KMS-11 (cell line): ENCODE data around the gene POFUT1.
"Not testable (repeated sequence)": the region's sequence is repeated elsewhere in the genome, so short reads cannot be mapped to it uniquely, and the experiment has no call there.

Source experiments
- H2AFZ ChIP-seq: fragments of 200-600 bp; sonication (generic); 2 replicates; pipeline ENCODE4 v1.6.1; 2016; ENCODE audit warnings: antibody characterized with exemption, mixed run types, low read depth
- H3K27ac ChIP-seq: fragments of 200-600 bp; sonication (generic); 2 replicates; pipeline ENCODE4 v1.6.1; 2016; ENCODE audit warnings: mild to moderate bottlenecking, mixed run types
- H3K27me3 ChIP-seq: fragments of 200-600 bp; sonication (generic); 2 replicates; pipeline ENCODE4 v1.6.1; 2017; ENCODE audit warnings: mild to moderate bottlenecking, low read depth, mixed run types, moderate library complexity; ENCODE audit not compliant: insufficient read depth
- H3K36me3 ChIP-seq: fragments of 200-600 bp; sonication (generic); 2 replicates; pipeline ENCODE4 v1.6.1; 2017; ENCODE audit warnings: mild to moderate bottlenecking, mixed run types; ENCODE audit not compliant: insufficient read depth
- H3K4me1 ChIP-seq: fragments of 200-600 bp; sonication (generic); 2 replicates; pipeline ENCODE4 v1.6.1; 2016; ENCODE audit warnings: mild to moderate bottlenecking, low read depth, mixed run types; ENCODE audit not compliant: poor library complexity, severe bottlenecking
- H3K4me2 ChIP-seq: fragments of 200-600 bp; sonication (generic); 2 replicates; pipeline ENCODE4 v1.7.0; 2016; ENCODE audit warnings: mild to moderate bottlenecking, mixed run types
- H3K4me3 ChIP-seq: fragments of 200-600 bp; sonication (generic); IDR thresholded peaks from 2 replicates; pipeline ENCODE4 v1.6.1; 2017; ENCODE audit warnings: low read depth, low read length, mixed read lengths; ENCODE audit not compliant: insufficient read depth
- H3K79me2 ChIP-seq: fragments of 200-600 bp; sonication (generic); 2 replicates; pipeline ENCODE4 v1.6.1; 2016; ENCODE audit warnings: low read depth, mixed run types; ENCODE audit not compliant: insufficient read depth
- H3K9ac ChIP-seq: fragments of 200-600 bp; sonication (generic); 2 replicates; pipeline ENCODE4 v1.6.1; 2016; ENCODE audit warnings: mild to moderate bottlenecking, mixed run types
- H4K20me1 ChIP-seq: fragments of 200-600 bp; sonication (generic); 2 replicates; pipeline ENCODE4 v1.6.1; 2016; ENCODE audit warnings: mild to moderate bottlenecking, mixed run types; ENCODE audit not compliant: insufficient read depth
- CTCF ChIP-seq: fragments of 200-600 bp; sonication (generic); conservative IDR thresholded peaks from 2 replicates; pipeline ENCODE4 v1.6.1; 2017; ENCODE audit warnings: low read depth, mild to moderate bottlenecking, antibody characterized with exemption, low read length, moderate library complexity, mixed read lengths

Gene POFUT1

DNA sequence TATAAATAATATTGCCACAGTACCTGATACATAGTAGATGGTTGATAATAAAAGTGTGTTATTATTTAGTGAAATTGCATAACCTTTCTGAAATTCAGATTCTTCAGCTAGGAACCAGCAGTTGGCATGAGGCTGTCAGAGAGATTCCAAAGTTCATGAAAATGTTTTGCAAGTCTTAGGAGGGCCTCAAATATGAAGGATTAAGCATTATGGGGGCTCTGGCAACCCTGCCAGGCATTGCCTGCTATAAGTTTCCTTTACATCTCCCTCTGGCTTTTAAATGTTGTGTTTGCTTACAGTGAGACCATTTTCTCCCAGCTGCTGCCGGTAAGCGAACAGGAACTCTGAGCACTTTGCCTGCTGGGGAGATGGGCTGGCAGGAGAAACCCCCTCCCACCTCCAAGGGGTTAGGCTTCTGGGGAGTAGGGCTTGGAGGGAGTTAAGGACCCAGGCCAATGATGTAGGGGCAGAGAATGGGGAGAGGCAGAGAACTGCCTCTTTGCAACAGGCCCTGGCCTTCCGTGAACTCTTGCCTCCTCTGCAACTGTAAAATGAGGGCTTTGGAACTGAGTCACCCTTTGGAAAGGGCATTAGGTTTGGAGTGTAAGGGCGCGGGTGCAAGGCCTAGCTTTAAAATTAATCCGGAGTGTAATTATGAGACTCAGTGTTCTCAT is 36.6 kb downstream of the POFUT1 start:
- H3K9ac ChIP-seq = no peak overlapping the region

DNA sequence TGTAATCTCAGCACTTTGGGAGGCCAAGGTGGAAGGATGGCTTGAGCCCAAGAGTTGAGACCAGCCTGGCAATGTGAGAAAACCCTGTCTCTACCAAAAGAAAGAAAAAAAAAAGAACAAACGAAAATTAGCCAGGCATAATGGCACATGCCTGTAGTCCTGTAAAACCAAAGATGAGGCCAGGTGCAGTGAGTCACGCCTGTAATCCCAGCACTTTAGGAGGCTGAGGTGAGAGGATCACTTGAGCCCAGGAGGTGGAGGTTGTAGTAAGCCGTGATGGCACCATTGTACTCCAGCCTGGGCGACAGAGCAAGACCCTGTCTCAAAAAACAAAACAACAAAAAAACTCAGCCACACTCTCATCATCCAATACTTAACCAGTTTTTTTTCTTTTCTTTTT is 37.3 kb downstream of the POFUT1 start:
- no peaks in the 10 kb centered on the region for H3K27me3 ChIP-seq
- H3K4me2 ChIP-seq = no peak overlapping the region
- H3K79me2 ChIP-seq = no peaks in the 10 kb centered on the region
- H3K36me3 ChIP-seq = no peaks in the 10 kb centered on the region
- H3K4me3 ChIP-seq = no peak overlapping the region
- no peaks in the 10 kb centered on the region for H4K20me1 ChIP-seq
- H3K4me1 ChIP-seq = no peaks in the 10 kb centered on the region
- no peak overlapping the region for H3K9ac ChIP-seq
- H3K27ac ChIP-seq = no peak overlapping the region
- no peak for TF ChIP-seq CTCF
- no peak overlapping the region for H2AFZ ChIP-seq

More for the DNA sequence above, 36.6 kb downstream of the POFUT1 start:
- Histone ChIP-seq H3K27me3 (no peaks in the 10 kb centered on the region), H3K4me2 (no peak overlapping the region), H3K4me3 (no peak overlapping the region), H4K20me1 (no peaks in the 10 kb centered on the region), H3K4me1 (no peaks in the 10 kb centered on the region), H3K36me3 (no peaks in the 10 kb centered on the region), H3K79me2 (no peaks in the 10 kb centered on the region), H2AFZ (no peak overlapping the region), H3K27ac (no peak overlapping the region)
- TF ChIP-seq CTCF = no peak

GRCh38 chr20:32246208-32246607 is 38.5 kb downstream of the POFUT1 start:
- H3K9ac ChIP-seq, H3K4me3 ChIP-seq, H3K27ac ChIP-seq, H4K20me1 ChIP-seq, H2AFZ ChIP-seq, H3K79me2 ChIP-seq, H3K27me3 ChIP-seq, H3K4me2 ChIP-seq, H3K4me1 ChIP-seq, H3K36me3 ChIP-seq: not testable (repeated sequence)

DNA sequence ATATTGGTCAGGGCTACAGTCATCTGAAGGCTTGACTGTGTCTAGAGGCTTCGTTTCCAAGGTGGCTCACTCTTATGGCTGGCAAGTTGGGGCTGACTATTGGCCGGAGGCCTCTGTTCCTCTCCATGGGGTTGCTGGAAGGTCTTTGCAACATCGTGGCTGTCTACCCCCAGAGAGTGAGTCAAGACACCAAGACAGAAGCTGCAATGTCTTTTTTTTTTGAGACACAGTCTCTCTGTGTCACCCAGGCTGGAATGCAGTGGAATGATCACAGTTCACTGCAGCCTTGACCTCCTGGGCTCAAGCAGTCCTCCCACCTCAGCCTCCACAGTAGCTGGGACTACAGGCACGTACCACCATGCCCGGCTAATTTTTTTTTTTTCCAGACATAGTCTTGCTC is 40.4 kb downstream of the POFUT1 start:
- Histone ChIP-seq H3K36me3 (no peaks in the 10 kb centered on the region), H3K27ac (no peak overlapping the region), H4K20me1 (no peaks in the 10 kb centered on the region), H2AFZ (no peak overlapping the region), H3K79me2 (no peaks in the 10 kb centered on the region), H3K27me3 (no peaks in the 10 kb centered on the region), H3K4me2 (no peak overlapping the region), H3K9ac (no peak overlapping the region), H3K4me1 (no peaks in the 10 kb centered on the region), H3K4me3 (no peak overlapping the region)
- no peak for TF ChIP-seq CTCF

- no peak for TF ChIP-seq CTCF
- no peak overlapping the region for H3K4me2 ChIP-seq
- H3K27me3 ChIP-seq = no peaks in the 10 kb centered on the region
- no peak overlapping the region for H3K9ac ChIP-seq
- H2AFZ ChIP-seq = no peak overlapping the region
- H3K79me2 ChIP-seq = no peaks in the 10 kb centered on the region
- H4K20me1 ChIP-seq = no peaks in the 10 kb centered on the region
- no peak overlapping the region for H3K4me3 ChIP-seq
- no peaks in the 10 kb centered on the region for H3K36me3 ChIP-seq
- H3K27ac ChIP-seq = no peak overlapping the region
- H3K4me1 ChIP-seq = no peaks in the 10 kb centered on the region
Measured at GRCh38 chr20:32249030-32249738, 41.5 kb downstream of the POFUT1 start.
